Osteocyte (in vitro differentiated cells): ENCODE data around the gene SLC4A11. TPM values are rescaled to one million over a fixed set of nuclear protein-coding genes. Genes with fewer than 3 reads are reported as not detected.
"Not testable (repeated sequence)": the region's sequence is repeated elsewhere in the genome, so short reads cannot be mapped to it uniquely, and the experiment has no call there.

Source experiments
- DNase-seq: peaks from one replicate; pipeline ENCODE4 v3.0.0; 2021; ENCODE audit warnings: mixed read lengths; ENCODE audit not compliant: unreplicated experiment; ENCODE audit errors: extremely low spot score
- H3K27ac Mint-ChIP-seq: one replicate; pipeline ENCODE4 v1.8.0; 2021; ENCODE audit warnings: mild to moderate bottlenecking, mixed read lengths; ENCODE audit not compliant: unreplicated experiment
- H3K27me3 Mint-ChIP-seq: one replicate; pipeline ENCODE4 v1.8.0; 2021; ENCODE audit warnings: mixed read lengths; ENCODE audit not compliant: unreplicated experiment
- H3K36me3 Mint-ChIP-seq: one replicate; pipeline ENCODE4 v1.8.0; 2021; ENCODE audit warnings: mixed read lengths; ENCODE audit not compliant: unreplicated experiment
- H3K4me1 Mint-ChIP-seq: one replicate; pipeline ENCODE4 v1.8.0; 2021; ENCODE audit warnings: mixed read lengths; ENCODE audit not compliant: unreplicated experiment
- H3K4me3 Mint-ChIP-seq: one replicate; pipeline ENCODE4 v1.8.0; 2021; ENCODE audit warnings: mild to moderate bottlenecking, moderate library complexity, mixed read lengths; ENCODE audit not compliant: unreplicated experiment
- H3K9me3 Mint-ChIP-seq: one replicate; pipeline ENCODE4 v1.8.0; 2021; ENCODE audit warnings: mixed read lengths; ENCODE audit not compliant: unreplicated experiment
- CTCF ChIP-seq: fragments of 200-600 bp; sonication (generic); IDR thresholded peaks from 2 replicates; pipeline ENCODE4 v1.5.0; 2021; ENCODE audit warnings: antibody characterized with exemption, mild to moderate bottlenecking, moderate library complexity
- total RNA-seq: library from RNA; stranded (reverse); gene quantifications from 2 replicates; pipeline ENCODE4 v1.2.1, GENCODE V29; 2021

The SLC4A11 gene
- total RNA-seq, 1 donor from 2014 or later, result 3.2 TPM

DNA sequence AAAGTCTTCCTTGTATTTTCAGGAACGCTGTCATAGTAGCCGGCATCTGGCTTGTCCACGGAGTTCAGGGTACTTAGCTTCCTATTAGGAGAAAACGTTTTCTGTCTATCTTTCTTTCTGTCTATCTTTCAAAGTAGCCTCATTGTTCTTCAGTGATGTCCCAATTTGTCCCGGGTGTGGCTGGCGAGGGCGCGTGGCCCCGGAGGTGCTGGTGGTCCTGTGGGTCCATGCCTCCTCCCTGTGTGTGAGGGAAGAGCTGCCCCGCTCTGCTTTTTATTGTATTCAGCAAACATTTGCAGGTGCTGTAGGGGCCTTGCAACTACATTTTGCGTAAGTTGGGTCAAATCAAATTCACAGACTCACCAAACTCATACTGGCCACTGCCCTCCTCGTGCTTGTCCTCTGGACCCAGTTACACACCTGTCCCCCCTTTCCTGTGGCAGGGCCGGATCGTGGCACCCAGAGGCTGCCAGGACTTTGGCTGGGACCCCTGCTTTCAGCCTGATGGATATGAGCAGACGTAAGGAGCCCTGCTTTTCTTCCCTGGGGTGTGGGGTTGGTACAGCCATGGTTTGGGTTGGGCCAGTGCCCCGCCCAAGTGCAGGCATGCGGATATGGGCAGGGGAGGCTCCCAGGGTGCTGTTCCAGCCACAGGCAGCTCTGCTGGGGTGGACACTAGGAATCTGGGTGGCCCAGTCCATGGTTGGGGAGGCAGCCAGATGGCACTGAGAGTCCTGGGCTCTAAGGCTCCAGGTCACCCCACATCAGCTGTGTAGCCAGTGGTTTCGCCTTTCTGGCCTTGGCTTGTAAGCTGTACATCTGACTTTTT lies 17.4 kb downstream of the SLC4A11 start:
- Mint-ChIP-seq H3K36me3 (peaks cover 12% of the 10 kb centered on the region), H3K4me3 (no peak overlapping the region), H3K27me3 (no peaks in the 10 kb centered on the region), H3K4me1 (peaks cover 5% of the 10 kb centered on the region), H3K9me3 (no peaks in the 10 kb centered on the region), H3K27ac (no peak overlapping the region)
- no peak for DNase-seq
- TF ChIP-seq CTCF, result no peak

DNA sequence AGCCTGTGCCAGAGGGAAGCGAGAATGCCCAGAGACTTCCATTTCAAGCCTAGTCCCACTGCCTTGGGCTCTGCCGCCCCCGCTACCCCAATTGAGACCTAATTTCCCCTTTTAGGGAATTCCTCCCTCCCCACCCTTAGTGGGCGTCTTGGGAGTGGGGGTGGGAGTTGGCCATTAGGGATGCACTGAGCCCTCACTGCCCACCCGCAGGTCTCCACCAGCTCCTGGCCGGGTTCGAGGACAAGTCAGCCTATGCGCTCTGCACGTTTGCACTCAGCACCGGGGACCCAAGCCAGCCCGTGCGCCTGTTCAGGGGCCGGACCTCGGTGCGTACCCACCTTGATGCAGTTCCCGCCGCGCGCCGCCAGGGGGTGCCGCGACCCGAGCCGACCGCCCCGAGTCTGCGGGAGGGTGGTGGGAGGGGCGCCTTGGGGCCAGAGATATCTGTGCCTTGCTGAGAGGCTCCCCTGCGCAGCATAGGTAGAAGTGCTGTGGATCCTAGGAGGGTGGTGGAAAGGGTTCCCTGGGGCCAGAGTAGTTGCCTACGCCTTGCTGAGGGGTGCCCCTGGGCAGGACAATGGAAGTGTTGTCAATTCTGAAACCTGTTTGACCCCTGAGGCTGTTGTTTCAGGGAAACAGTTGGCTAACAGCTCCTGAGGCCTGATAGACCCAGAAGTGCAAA lies 20.5 kb downstream of the SLC4A11 start:
- no peaks in the 10 kb centered on the region for H3K9me3 Mint-ChIP-seq
- H3K27me3 Mint-ChIP-seq, result no peaks in the 10 kb centered on the region
- no peak for DNase-seq
- peaks cover 13% of the 10 kb centered on the region for H3K36me3 Mint-ChIP-seq
- no peak overlapping the region for H3K4me3 Mint-ChIP-seq
- H3K27ac Mint-ChIP-seq, result no peak overlapping the region
- peak; percentile 93 for TF ChIP-seq CTCF
- H3K4me1 Mint-ChIP-seq, result no peaks in the 10 kb centered on the region

DNA sequence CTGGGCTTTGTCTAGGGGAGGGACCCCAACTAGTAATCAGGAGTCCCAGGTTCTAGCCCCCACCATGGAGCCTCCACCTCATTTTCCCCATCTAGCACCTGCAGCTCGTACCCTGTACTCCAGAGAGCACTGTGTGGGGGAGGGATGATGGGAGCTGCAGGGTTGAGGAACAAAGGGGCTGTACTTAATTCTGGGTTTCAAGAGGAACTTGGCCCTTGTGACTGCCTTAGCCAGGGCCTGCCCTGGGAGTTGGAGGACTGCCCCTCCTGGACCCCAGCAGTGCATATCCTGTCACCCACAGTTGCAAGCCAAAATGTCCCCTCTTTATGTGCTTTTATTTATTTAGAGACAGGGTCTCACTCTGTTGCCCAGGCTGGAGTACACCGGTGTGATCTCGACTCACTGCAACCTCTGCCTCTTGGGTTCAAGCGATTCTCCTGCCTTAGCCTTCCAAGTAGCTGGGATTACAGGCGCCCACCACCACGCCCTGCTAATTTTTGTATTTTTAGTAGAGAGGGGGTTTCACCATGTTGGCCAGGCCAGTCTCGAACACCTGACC lies 23.6 kb downstream of the SLC4A11 start:
- not testable (repeated sequence) for H3K4me1 Mint-ChIP-seq, H3K4me3 Mint-ChIP-seq, H3K36me3 Mint-ChIP-seq, H3K27ac Mint-ChIP-seq, H3K9me3 Mint-ChIP-seq, DNase-seq, H3K27me3 Mint-ChIP-seq

DNA sequence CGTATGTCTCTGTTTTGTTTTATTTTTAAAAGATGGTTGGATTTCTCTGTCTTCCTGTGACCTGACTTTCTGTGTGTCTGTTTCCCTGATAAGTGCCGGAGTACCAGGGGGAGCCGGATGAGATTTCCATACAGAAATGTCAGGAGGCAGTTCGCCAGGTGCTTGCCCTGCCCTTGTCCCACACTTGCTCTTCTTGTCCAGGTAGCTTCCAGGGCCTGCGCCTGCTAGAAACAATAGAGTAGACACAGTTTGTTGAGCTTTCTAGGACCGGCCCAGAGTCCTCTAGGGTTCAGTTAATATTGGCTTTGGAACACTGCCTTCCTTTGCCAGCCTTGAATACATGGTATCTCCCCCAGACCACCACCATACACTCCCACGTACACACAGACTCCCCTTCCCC lies 25.8 kb downstream of the SLC4A11 start:
- H3K36me3 Mint-ChIP-seq, result peaks cover 2% of the 10 kb centered on the region
- H3K9me3 Mint-ChIP-seq, result no peaks in the 10 kb centered on the region
- no peak for TF ChIP-seq CTCF
- no peak overlapping the region for H3K4me3 Mint-ChIP-seq
- no peak overlapping the region for H3K27ac Mint-ChIP-seq
- DNase-seq, result no peak
- H3K27me3 Mint-ChIP-seq, result no peaks in the 10 kb centered on the region
- H3K4me1 Mint-ChIP-seq, result peaks cover 16% of the 10 kb centered on the region

GRCh38 chr20:3210346-3210745 lies 28.6 kb downstream of the SLC4A11 start:
- peaks cover 16% of the 10 kb centered on the region for H3K4me1 Mint-ChIP-seq
- no peak for TF ChIP-seq CTCF
- no peaks in the 10 kb centered on the region for H3K27me3 Mint-ChIP-seq
- DNase-seq, result no peak
- H3K4me3 Mint-ChIP-seq, result peak overlapping the region; percentile 85
- H3K27ac Mint-ChIP-seq, result peak overlapping the region; percentile 87
- H3K36me3 Mint-ChIP-seq, result peaks cover 2% of the 10 kb centered on the region
- H3K9me3 Mint-ChIP-seq, result no peaks in the 10 kb centered on the region
